Measurements from ENCODE around the gene MFAP2.
"Not testable (repeated sequence)": the region's sequence is repeated elsewhere in the genome, so short reads cannot be mapped to it uniquely, and the experiment has no call there.

GRCh38 chr1:16936580-16936979 is 43.8 kb downstream of the MFAP2 start:
- TF ChIP-seq CTCF (IDR thresholded peaks at IDR 0.05; ENCODE audit: low read depth, low read length, poor library complexity, severe bottlenecking); EZH2phosphoT487 (IDR thresholded peaks at IDR 0.05; ENCODE audit: borderline replicate concordance, low read length): not testable (repeated sequence)

Measured in DOHH2 (cell line).